PC-9 (cell line): ENCODE data around the gene EEPD1. TPM values are rescaled to one million over a fixed set of nuclear protein-coding genes. Genes with fewer than 3 reads are reported as not detected.

Experiments used
- BruUV-seq: library from RNA; stranded (reverse); fragments of 400-500 nt; replicated peaks from 2 replicates; lab custom pipeline; 2021; lab: Mats Ljungman, UMichigan
- CTCF ChIA-PET: fragments of 300-600 bp; sonication (Branson Sonifier 250); formaldehyde crosslinking; loops from one replicate; lab custom pipeline; 2022; ENCODE audit warnings: antibody characterized with exemption; lab: Charles Lee
- POLR2A ChIA-PET: fragments of 300-600 bp; sonication (Branson Sonifier 250); formaldehyde crosslinking; loops from one replicate; lab custom pipeline; 2022; ENCODE audit warnings: antibody characterized with exemption; ENCODE audit not compliant: unreplicated experiment; lab: Charles Lee
- DNase-seq, 2 experiments: peaks; one replicate each; pipeline versions ENCODE4 v3.0.0 to v3.0.0-alpha.2; 2015 to 2022; ENCODE audit warnings: mixed read lengths in 1 of 2
- H2AFZ ChIP-seq: fragments of 200-600 bp; sonication (generic); 2 replicates; pipeline ENCODE4 v1.8.1; 2017; ENCODE audit warnings: antibody characterized with exemption
- H3F3A ChIP-seq: fragments of 200-600 bp; sonication (generic); 2 replicates; pipeline ENCODE4 v1.8.1; 2017; ENCODE audit warnings: antibody characterized with exemption, mild to moderate bottlenecking, low read depth; ENCODE audit not compliant: insufficient read depth
- H3K27ac ChIP-seq: fragments of 200-600 bp; sonication (generic); 2 replicates; pipeline ENCODE4 v1.6.1; 2016; ENCODE audit warnings: mixed run types
- H3K27me3 ChIP-seq: fragments of 200-600 bp; sonication (generic); 2 replicates; pipeline ENCODE4 v1.6.1; 2016; ENCODE audit warnings: low read depth, mixed run types; ENCODE audit not compliant: insufficient read depth
- H3K36me3 ChIP-seq: fragments of 200-600 bp; sonication (generic); 2 replicates; pipeline ENCODE4 v1.6.1; 2016; ENCODE audit warnings: low read depth, mixed run types
- H3K4me1 ChIP-seq: fragments of 200-600 bp; sonication (generic); replicated peaks from 2 replicates; pipeline ENCODE4 v1.6.1; 2016; ENCODE audit warnings: mixed run types; ENCODE audit not compliant: insufficient read depth
- H3K4me2 ChIP-seq: fragments of 200-600 bp; sonication (generic); 2 replicates; pipeline ENCODE4 v1.6.1; 2017; ENCODE audit warnings: mixed run types
- H3K4me3 ChIP-seq: fragments of 200-600 bp; sonication (generic); 2 replicates; pipeline ENCODE4 v1.6.1; 2016; ENCODE audit warnings: mixed run types
- H3K79me2 ChIP-seq: fragments of 200-600 bp; sonication (generic); 2 replicates; pipeline ENCODE4 v1.6.1; 2017; ENCODE audit warnings: low read depth, mixed run types
- H3K9me2 ChIP-seq: fragments of 200-600 bp; sonication (generic); 2 replicates; pipeline ENCODE4 v1.8.1; 2017; ENCODE audit warnings: mild to moderate bottlenecking; ENCODE audit not compliant: insufficient read depth
- H3K9me3 ChIP-seq: fragments of 200-600 bp; sonication (generic); 2 replicates; pipeline ENCODE4 v1.8.1; 2016; ENCODE audit warnings: low read depth; ENCODE audit not compliant: insufficient read depth
- H4K20me1 ChIP-seq: fragments of 200-600 bp; sonication (generic); 2 replicates; pipeline ENCODE4 v1.8.1; 2017; ENCODE audit not compliant: insufficient read depth
- CTCF ChIP-seq: fragments of 200-600 bp; sonication (generic); conservative IDR thresholded peaks from 2 replicates; pipeline ENCODE4 v1.6.1; 2017; ENCODE audit warnings: mixed run types, antibody characterized with exemption, mild to moderate bottlenecking, moderate library complexity
- EZH2 ChIP-seq: fragments of 200-600 bp; sonication (generic); IDR thresholded peaks from 2 replicates; pipeline ENCODE4 v1.8.0; 2017; ENCODE audit warnings: antibody characterized with exemption, low read depth
- intact Hi-C: fragments of 100-400 bp; cut with micrococcal nuclease; formaldehyde crosslinking; loops from one replicate; pipeline ENCODE4 v1.10.0; 2022; ENCODE audit not compliant: unreplicated experiment
- total RNA-seq: library from RNA; stranded (reverse); gene quantifications from 2 replicates; pipeline ENCODE4 v1.2.3, GENCODE V29; 2021

Gene EEPD1
- total RNA-seq, 1 experiment from 2014 or later = 6.0 TPM

- POLR2A ChIA-PET = no interaction called here
Measured at GRCh38 chr7:36300696-36301350, 147.8 kb downstream of the EEPD1 start.

GRCh38 chr7:36301914-36302771, 149.1 kb downstream of the EEPD1 start:
- Histone ChIP-seq H3K27me3 (no peaks in the 10 kb centered on the region), H4K20me1 (peaks cover 6% of the 10 kb centered on the region), H3K4me1 (peaks cover 29% of the 10 kb centered on the region), H3K4me3 (no peak overlapping the region), H3K79me2 (no peaks in the 10 kb centered on the region), H3K27ac (no peak overlapping the region), H2AFZ (no peak overlapping the region), H3K36me3 (peaks cover 5% of the 10 kb centered on the region; the same call in 1 of the 2 replicates), H3K4me2 (peak overlapping the region; percentile 39; the same call in 1 of the 2 replicates), H3K9me3 (no peaks in the 10 kb centered on the region), H3K9me2 (no peaks in the 10 kb centered on the region), H3F3A (peaks cover 27% of the 10 kb centered on the region)
- ChIA-PET CTCF (interaction anchor here (0.5 to 1.0 kb wide), 2 partner anchors 15 to 17 kb away, joined by 3 read pairs; no protein-coding TSS in a partner anchor), POLR2A (interaction anchor here (0.6 kb wide), 1 partner anchor 116 kb away, joined by 5 read pairs; no protein-coding TSS in a partner anchor)
- no TSS peak for BruUV-seq
- DNase-seq = peak in 1 of 2 experiments; percentile 28
- TF ChIP-seq CTCF (no peak), EZH2 (no peak)
- intact Hi-C loops = loop anchor here (5.0 kb wide), 1 partner anchor 605 kb away; the partner anchor contains the start of gene HERPUD2

More at GRCh38 chr7:36300696-36301350, 147.8 kb downstream of the EEPD1 start:
- no TSS peak for BruUV-seq
- H3F3A ChIP-seq = peaks cover 27% of the 10 kb centered on the region
- no peak overlapping the region for H3K4me3 ChIP-seq
- H3K27ac ChIP-seq = no peak overlapping the region
- H3K27me3 ChIP-seq = no peaks in the 10 kb centered on the region
- H3K4me1 ChIP-seq = peaks cover 29% of the 10 kb centered on the region
- H3K9me3 ChIP-seq = no peaks in the 10 kb centered on the region
- H3K79me2 ChIP-seq = no peaks in the 10 kb centered on the region
- intact Hi-C loops = loop anchor here (5.0 kb wide), 1 partner anchor 604 kb away; the partner anchor contains the start of gene HERPUD2
- no peak for DNase-seq
- no peak overlapping the region for H2AFZ ChIP-seq
- peaks cover 12% of the 10 kb centered on the region; the same call in 1 of the 2 replicates for H3K36me3 ChIP-seq
- no peak overlapping the region for H3K4me2 ChIP-seq
- no peaks in the 10 kb centered on the region for H3K9me2 ChIP-seq
- CTCF ChIA-PET = no interaction called here
- peaks cover 6% of the 10 kb centered on the region for H4K20me1 ChIP-seq
- no peak for TF ChIP-seq CTCF
- TF ChIP-seq EZH2 = no peak
